ENCODE measurements around the gene R3HDM4. TPM values are rescaled to one million over a fixed set of nuclear protein-coding genes. Genes with fewer than 3 reads are reported as not detected.
A peak's percentile ranks its signal among the peaks of the same experiment; 100 is the strongest.

The R3HDM4 gene
- total and polyA plus RNA-seq, 10 of the 15 experiments (the other 5 are each of a cell fraction or from before 2014, with no cell fraction given): 1.3 to 65.8 (median 27.7) TPM

DNA sequence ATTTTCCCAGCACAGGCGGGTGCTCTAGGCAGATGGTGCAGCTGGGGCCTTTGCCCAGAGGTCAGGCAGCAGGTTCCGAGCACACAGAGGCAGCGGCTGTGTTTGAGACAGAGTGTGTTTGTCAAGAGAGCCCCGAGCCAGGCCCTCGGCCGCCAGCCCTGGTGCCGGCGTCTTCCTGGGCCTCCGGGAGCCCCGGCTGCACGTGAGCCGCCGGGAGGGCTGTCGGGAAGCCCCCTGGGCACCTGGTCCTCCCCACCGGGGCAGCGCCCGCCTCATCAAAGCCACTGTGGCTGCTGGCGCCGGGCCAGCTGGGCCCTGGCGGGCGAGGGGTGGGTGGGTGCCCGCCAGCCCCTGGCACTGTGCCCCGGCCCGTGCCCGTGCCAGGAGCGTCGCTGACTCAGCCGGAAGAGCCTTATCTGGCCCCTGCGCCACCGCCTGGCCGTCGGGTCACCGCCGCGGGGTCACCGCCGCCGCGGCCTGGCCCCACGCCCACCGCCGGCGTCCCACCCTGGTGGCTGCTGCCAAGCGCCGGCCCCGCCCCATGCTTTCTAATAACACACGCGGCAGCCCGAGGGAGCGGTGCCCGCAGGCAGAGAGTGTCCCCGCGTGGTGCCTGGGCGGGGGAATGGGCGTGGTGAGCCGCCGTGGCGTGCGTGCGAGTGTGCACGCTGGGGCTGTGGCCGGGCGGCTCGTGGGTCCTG lies 27.7 kb upstream of the R3HDM4 start (continued):
- no peak for TF ChIP-seq NR2C1 (IDR thresholded peaks at IDR 0.05)

DNA sequence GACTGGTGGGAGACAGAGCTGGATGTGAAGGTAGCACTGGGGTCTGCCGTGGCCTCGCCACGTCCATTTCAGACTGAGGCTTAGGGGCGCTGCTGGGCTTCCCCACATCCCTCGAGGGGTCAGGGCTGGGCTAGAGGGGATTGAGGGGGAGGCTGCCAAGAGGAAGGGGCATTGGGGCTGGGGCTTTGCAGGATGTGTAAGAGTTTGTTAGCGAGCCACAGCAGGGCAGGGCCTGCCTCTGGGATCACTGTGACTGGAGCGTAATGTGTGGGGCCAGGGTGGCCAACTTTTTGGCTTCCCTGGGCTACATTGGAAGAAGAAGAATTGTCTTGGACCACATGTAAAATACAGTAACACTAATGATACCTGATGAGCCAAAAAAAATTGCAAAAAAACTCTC lies 26.9 kb upstream of the R3HDM4 start:
- DNase-seq (ENCODE audit: low read depth, low spot score) (no peak), ATAC-seq (no peak), FAIRE-seq (no peak)
- Histone ChIP-seq H3K36me3 (ENCODE audit: control insufficient read depth in 2 of 2, insufficient read depth in 2 of 2, low read length in 1 of 2) (peaks cover 30 to 32% of the 10 kb centered on the region in 2 experiments), H3K27ac (ENCODE audit: control insufficient read depth, insufficient read depth) (peak overlapping the region; percentile 58; the same call in 1 of the 2 replicates), H4K20me1 (ENCODE audit: control insufficient read depth, insufficient read depth) (no peaks in the 10 kb centered on the region; the same call in 1 of the 2 replicates), H2AFZ (ENCODE audit: control insufficient read depth, low read depth, low read length) (no peak overlapping the region), H3K79me2 (ENCODE audit: control insufficient read depth, insufficient read depth, low read length) (peaks cover 64% of the 10 kb centered on the region), H3K4me1 (ENCODE audit: control insufficient read depth, insufficient read depth, low read length) (peaks cover 7% of the 10 kb centered on the region), H3K9ac (ENCODE audit: control insufficient read depth, insufficient read depth, low read length) (no peak overlapping the region), H3K4me2 (ENCODE audit: control insufficient read depth, insufficient read depth) (peak overlapping the region; percentile 79), H3K9me3 (replicated peaks; ENCODE audit: control insufficient read depth, insufficient read depth, low read length) (peaks cover 4% of the 10 kb centered on the region), H3K4me3 (peak overlapping the region; percentile 37; the same call in 1 of the 2 replicates), H3K27me3 (replicated peaks in 1 of 2; ENCODE audit: control insufficient read depth in 2 of 2, insufficient read depth in 2 of 2, low read length in 1 of 2) (no peaks in the 10 kb centered on the region)
- ChIA-PET CTCF (no interaction called here), SMC1A (ENCODE audit: uncharacterized antibody, unreplicated experiment) (no interaction called here), POLR2A (interaction anchor here (1.3 kb wide), 1 partner anchor 9 kb away, joined by 3 read pairs; no protein-coding TSS in a partner anchor), RAD21 (ENCODE audit: unreplicated experiment) (no interaction called here)
- WGBS (ENCODE audit: insufficient coverage, insufficient replicate concordance, low lambda C conversion rate, missing lambda C conversion rate): 91% methylated on average over 7 of the region's 7 CpGs
- intact Hi-C loops (cut with micrococcal nuclease; ENCODE audit: unreplicated experiment): no loop called here
- no TSS peak for BruUV-seq (replicated peaks)
- in situ Hi-C loops (cut with MboI): no loop called here
- TF ChIP-seq SMAD5 (IDR thresholded peaks at IDR 0.05; ENCODE audit: low read depth): no peak
- TF ChIP-seq ETV6 (conservative IDR thresholded peaks at IDR 0.05 in 1 of 2, IDR thresholded peaks at IDR 0.05 in 1 of 2; ENCODE audit: borderline replicate concordance in 1 of 2, low read depth in 1 of 2): no peak
- TF ChIP-seq ZNF24 (IDR thresholded peaks at IDR 0.05): no peak
- no peak for TF ChIP-seq USF1 (IDR thresholded peaks at IDR 0.05; ENCODE audit: borderline replicate concordance, extremely low read length, insufficient read depth, low read depth, low read length)
- no peak for TF ChIP-seq ASH2L (IDR thresholded peaks at IDR 0.05; ENCODE audit: borderline replicate concordance, low read depth)
- TF ChIP-seq PRDM15 (CRISPR knock-in tag; IDR thresholded peaks at IDR 0.05): no peak
- TF ChIP-seq, protein P1, sequence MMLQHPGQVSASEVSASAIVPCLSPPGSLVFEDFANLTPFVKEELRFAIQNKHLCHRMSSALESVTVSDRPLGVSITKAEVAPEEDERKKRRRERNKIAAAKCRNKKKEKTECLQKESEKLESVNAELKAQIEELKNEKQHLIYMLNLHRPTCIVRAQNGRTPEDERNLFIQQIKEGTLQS (IDR thresholded peaks at IDR 0.05; ENCODE audit: borderline replicate concordance, extremely low read depth, low read depth, low read length): no peak
- no peak for TF ChIP-seq HDAC6 (IDR thresholded peaks at IDR 0.05; ENCODE audit: unreplicated experiment)
- TF ChIP-seq IKZF1 (conservative IDR thresholded peaks at IDR 0.05): no peak
- TF ChIP-seq MYB (IDR thresholded peaks at IDR 0.05; ENCODE audit: borderline replicate concordance, low read depth, low read length): no peak
- no peak for TF ChIP-seq CREB1 (IDR thresholded peaks at IDR 0.05; ENCODE audit: low read depth)
- no peak for TF ChIP-seq ZNF274 (IDR thresholded peaks at IDR 0.05; ENCODE audit: insufficient read depth, insufficient read length)
- no peak for TF ChIP-seq YY1 (IDR thresholded peaks at IDR 0.05; ENCODE audit: low read depth, low read length)

Data from GM12878 (cell line).